Activated naive CD4-positive, alpha-beta T cell treated with anti-CD3 and anti-CD28 coated beads, Interleukin-2, amount 50 U/mL, for 24 hours (primary cell): Measurements from ENCODE around the gene LAMC3.

Experiments used
- H3K27ac Mint-ChIP-seq: one replicate; pipeline ENCODE4 v1.8.0; 2021; ENCODE audit warnings: mild to moderate bottlenecking, mixed read lengths
- H3K27me3 Mint-ChIP-seq: one replicate; pipeline ENCODE4 v1.8.0; 2021; ENCODE audit warnings: mixed read lengths
- H3K36me3 Mint-ChIP-seq: one replicate; pipeline ENCODE4 v1.8.0; 2021; ENCODE audit warnings: mixed read lengths
- H3K4me1 Mint-ChIP-seq: one replicate; pipeline ENCODE4 v1.8.0; 2021; ENCODE audit warnings: mixed read lengths
- H3K4me3 Mint-ChIP-seq: one replicate; pipeline ENCODE4 v1.8.0; 2021; ENCODE audit warnings: mild to moderate bottlenecking, mixed read lengths
- H3K9me3 Mint-ChIP-seq: one replicate; pipeline ENCODE4 v1.8.0; 2021; ENCODE audit warnings: mixed read lengths

Gene LAMC3

GRCh38 chr9:131011274-131012022 is 2.5 kb downstream of the LAMC3 start:
- no peak overlapping the region for H3K4me3 Mint-ChIP-seq
- H3K36me3 Mint-ChIP-seq, result no peaks in the 10 kb centered on the region
- H3K4me1 Mint-ChIP-seq, result peaks cover 4% of the 10 kb centered on the region
- no peak overlapping the region for H3K27ac Mint-ChIP-seq
- H3K9me3 Mint-ChIP-seq, result no peaks in the 10 kb centered on the region
- peaks cover 24% of the 10 kb centered on the region for H3K27me3 Mint-ChIP-seq

- Mint-ChIP-seq H3K4me3 (no peak overlapping the region), H3K27me3 (peaks cover 21% of the 10 kb centered on the region), H3K9me3 (no peaks in the 10 kb centered on the region), H3K36me3 (no peaks in the 10 kb centered on the region), H3K4me1 (peaks cover 4% of the 10 kb centered on the region), H3K27ac (no peak overlapping the region)
Measured at GRCh38 chr9:131012023-131012334, 3.0 kb downstream of the LAMC3 start.

GRCh38 chr9:131012396-131012917 is 3.5 kb downstream of the LAMC3 start:
- H3K36me3 Mint-ChIP-seq, result no peaks in the 10 kb centered on the region
- H3K27ac Mint-ChIP-seq, result no peak overlapping the region
- H3K4me1 Mint-ChIP-seq, result peaks cover 4% of the 10 kb centered on the region
- no peak overlapping the region for H3K4me3 Mint-ChIP-seq
- H3K9me3 Mint-ChIP-seq, result no peaks in the 10 kb centered on the region
- peaks cover 23% of the 10 kb centered on the region for H3K27me3 Mint-ChIP-seq

GRCh38 chr9:131013015-131013755 is 4.2 kb downstream of the LAMC3 start:
- Mint-ChIP-seq H3K27me3 (peaks cover 23% of the 10 kb centered on the region), H3K9me3 (no peaks in the 10 kb centered on the region), H3K4me3 (no peak overlapping the region), H3K4me1 (peaks cover 4% of the 10 kb centered on the region), H3K36me3 (no peaks in the 10 kb centered on the region), H3K27ac (no peak overlapping the region)

- H3K27ac Mint-ChIP-seq, result peak overlapping the region; percentile 0
Measured at GRCh38 chr9:131013771-131014676, 5.0 kb downstream of the LAMC3 start.

GRCh38 chr9:131015112-131015511 is 6.1 kb downstream of the LAMC3 start:
- Mint-ChIP-seq H3K4me3 (no peak overlapping the region), H3K36me3 (no peaks in the 10 kb centered on the region), H3K9me3 (no peaks in the 10 kb centered on the region), H3K27ac (no peak overlapping the region), H3K27me3 (peaks cover 18% of the 10 kb centered on the region), H3K4me1 (no peaks in the 10 kb centered on the region)

More at GRCh38 chr9:131013771-131014676, 5.0 kb downstream of the LAMC3 start:
- Mint-ChIP-seq H3K4me1 (no peaks in the 10 kb centered on the region), H3K9me3 (no peaks in the 10 kb centered on the region), H3K36me3 (no peaks in the 10 kb centered on the region), H3K27me3 (peaks cover 18% of the 10 kb centered on the region), H3K4me3 (no peak overlapping the region)

GRCh38 chr9:131015876-131016397 is 7.0 kb downstream of the LAMC3 start:
- Mint-ChIP-seq H3K27ac (no peak overlapping the region), H3K27me3 (peaks cover 10% of the 10 kb centered on the region), H3K4me1 (no peaks in the 10 kb centered on the region), H3K9me3 (no peaks in the 10 kb centered on the region), H3K36me3 (no peaks in the 10 kb centered on the region), H3K4me3 (no peak overlapping the region)

GRCh38 chr9:131017067-131017466 is 8.1 kb downstream of the LAMC3 start:
- Mint-ChIP-seq H3K9me3 (no peaks in the 10 kb centered on the region), H3K27me3 (peaks cover 5% of the 10 kb centered on the region), H3K4me3 (no peak overlapping the region), H3K36me3 (no peaks in the 10 kb centered on the region), H3K4me1 (no peaks in the 10 kb centered on the region), H3K27ac (no peak overlapping the region)

GRCh38 chr9:131018621-131019020 is 9.6 kb downstream of the LAMC3 start:
- Mint-ChIP-seq H3K27ac (peak overlapping the region; percentile 60), H3K9me3 (no peaks in the 10 kb centered on the region), H3K4me3 (no peak overlapping the region), H3K4me1 (no peaks in the 10 kb centered on the region), H3K27me3 (peaks cover 1% of the 10 kb centered on the region), H3K36me3 (no peaks in the 10 kb centered on the region)

- H3K4me3 Mint-ChIP-seq, result no peak overlapping the region
- no peak overlapping the region for H3K27ac Mint-ChIP-seq
- no peaks in the 10 kb centered on the region for H3K4me1 Mint-ChIP-seq
- H3K27me3 Mint-ChIP-seq, result peaks cover 1% of the 10 kb centered on the region
- H3K9me3 Mint-ChIP-seq, result no peaks in the 10 kb centered on the region
- no peaks in the 10 kb centered on the region for H3K36me3 Mint-ChIP-seq
Measured at GRCh38 chr9:131019388-131020239, 10.6 kb downstream of the LAMC3 start.

GRCh38 chr9:131020388-131020787 is 11.4 kb downstream of the LAMC3 start:
- peaks cover 1% of the 10 kb centered on the region for H3K27me3 Mint-ChIP-seq
- no peaks in the 10 kb centered on the region for H3K4me1 Mint-ChIP-seq
- no peaks in the 10 kb centered on the region for H3K36me3 Mint-ChIP-seq
- no peak overlapping the region for H3K4me3 Mint-ChIP-seq
- no peak overlapping the region for H3K27ac Mint-ChIP-seq
- H3K9me3 Mint-ChIP-seq, result no peaks in the 10 kb centered on the region

- H3K4me3 Mint-ChIP-seq, result no peak overlapping the region
- H3K9me3 Mint-ChIP-seq, result no peaks in the 10 kb centered on the region
- no peak overlapping the region for H3K27ac Mint-ChIP-seq
- no peaks in the 10 kb centered on the region for H3K4me1 Mint-ChIP-seq
- peaks cover 1% of the 10 kb centered on the region for H3K27me3 Mint-ChIP-seq
- no peaks in the 10 kb centered on the region for H3K36me3 Mint-ChIP-seq
Measured at GRCh38 chr9:131020862-131021261, 11.9 kb downstream of the LAMC3 start.

- no peaks in the 10 kb centered on the region for H3K9me3 Mint-ChIP-seq
- no peak overlapping the region for H3K27ac Mint-ChIP-seq
- peaks cover 1% of the 10 kb centered on the region for H3K27me3 Mint-ChIP-seq
- no peaks in the 10 kb centered on the region for H3K4me1 Mint-ChIP-seq
- no peaks in the 10 kb centered on the region for H3K36me3 Mint-ChIP-seq
- H3K4me3 Mint-ChIP-seq, result no peak overlapping the region
Measured at GRCh38 chr9:131021785-131022184, 12.8 kb downstream of the LAMC3 start.

GRCh38 chr9:131024978-131025868 is 16.2 kb downstream of the LAMC3 start:
- Mint-ChIP-seq H3K27ac (no peak overlapping the region), H3K4me3 (no peak overlapping the region), H3K36me3 (no peaks in the 10 kb centered on the region), H3K4me1 (no peaks in the 10 kb centered on the region), H3K9me3 (no peaks in the 10 kb centered on the region), H3K27me3 (no peaks in the 10 kb centered on the region)
